COLO668 (cell line): ENCODE data around the gene CUBN.

Experiments used
- DNase-seq: peaks from one replicate; lab custom pipeline; 2025; ENCODE audit not compliant: unreplicated experiment; lab: John Stamatoyannopoulos, UW

The CUBN gene

DNA sequence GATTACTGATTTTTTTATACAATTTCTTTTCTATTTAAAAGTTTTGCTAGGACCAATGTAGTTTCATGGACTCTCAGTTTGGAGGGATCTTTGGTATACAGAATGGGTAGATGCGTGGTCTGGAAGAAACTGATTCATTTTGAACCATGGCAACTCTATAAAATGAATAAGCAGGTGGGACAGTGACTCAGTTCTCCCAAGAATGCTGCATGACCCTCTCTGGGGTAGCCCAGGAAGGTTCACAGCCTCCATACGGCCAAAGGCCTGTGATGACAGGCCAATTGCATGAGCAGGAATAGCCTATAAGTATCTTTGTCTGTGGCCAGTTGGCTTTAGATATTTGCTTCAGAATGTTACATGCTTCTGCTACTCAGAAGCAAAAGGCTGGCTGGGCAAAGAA is 199.1 kb downstream of the CUBN start:
- DNase-seq = no peak

DNA sequence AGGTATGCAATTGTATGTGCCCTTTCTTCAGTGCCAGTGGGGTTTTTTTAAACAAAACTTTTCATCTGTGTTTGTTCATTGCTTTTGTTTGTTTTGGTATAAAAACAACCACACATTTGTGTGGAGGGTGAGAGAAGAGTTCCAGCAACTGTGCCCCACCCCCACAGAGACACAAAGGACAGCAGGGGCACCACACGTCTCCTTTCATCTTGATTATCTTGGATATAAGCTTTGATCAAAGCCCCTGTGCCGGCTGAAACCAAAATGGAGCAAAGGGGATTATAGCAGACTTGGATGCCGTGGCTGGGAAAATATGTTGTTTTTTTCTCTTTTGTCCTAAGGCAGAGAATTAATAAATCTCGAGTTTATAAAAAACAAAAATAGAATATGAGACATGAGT is 200.5 kb downstream of the CUBN start:
- no peak for DNase-seq

DNA sequence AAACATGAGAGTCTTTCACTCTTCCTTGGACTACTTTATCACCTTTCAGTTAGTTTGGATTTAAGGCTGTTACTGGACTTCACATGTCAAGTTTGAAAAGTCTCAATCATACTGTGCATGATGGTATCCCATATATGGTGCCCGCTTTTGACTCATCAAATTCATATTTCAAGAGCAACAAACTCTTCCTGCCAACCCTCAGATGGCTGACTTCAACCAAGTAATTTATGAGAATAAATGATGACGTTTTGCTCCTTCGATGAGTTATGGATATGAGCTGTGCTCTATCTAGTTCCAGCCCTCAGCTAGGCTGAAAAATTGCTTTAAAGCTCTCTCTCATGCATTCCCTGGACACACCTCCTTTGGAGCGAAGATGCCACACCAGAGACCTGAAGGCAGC is 202.1 kb downstream of the CUBN start:
- DNase-seq = no peak

DNA sequence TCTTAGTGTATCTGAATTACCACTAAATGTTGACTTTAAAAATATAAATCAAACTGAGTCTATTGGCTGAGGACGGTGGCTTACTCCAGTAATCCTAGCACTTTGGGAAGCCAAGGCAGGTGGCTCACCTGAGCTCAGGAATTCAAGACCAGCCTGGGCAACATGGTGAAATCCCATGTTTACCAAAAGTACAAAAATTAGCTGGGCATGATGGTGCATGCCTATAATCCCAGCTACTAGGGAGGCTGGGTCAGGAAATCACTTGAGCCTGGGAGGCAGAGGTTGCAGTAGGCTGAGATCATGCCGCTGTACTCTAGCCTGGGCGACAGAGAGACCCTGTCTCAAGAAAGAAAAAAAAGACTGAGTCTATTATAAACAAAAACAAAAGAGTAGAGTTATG is 205.9 kb downstream of the CUBN start:
- no peak for DNase-seq

DNA sequence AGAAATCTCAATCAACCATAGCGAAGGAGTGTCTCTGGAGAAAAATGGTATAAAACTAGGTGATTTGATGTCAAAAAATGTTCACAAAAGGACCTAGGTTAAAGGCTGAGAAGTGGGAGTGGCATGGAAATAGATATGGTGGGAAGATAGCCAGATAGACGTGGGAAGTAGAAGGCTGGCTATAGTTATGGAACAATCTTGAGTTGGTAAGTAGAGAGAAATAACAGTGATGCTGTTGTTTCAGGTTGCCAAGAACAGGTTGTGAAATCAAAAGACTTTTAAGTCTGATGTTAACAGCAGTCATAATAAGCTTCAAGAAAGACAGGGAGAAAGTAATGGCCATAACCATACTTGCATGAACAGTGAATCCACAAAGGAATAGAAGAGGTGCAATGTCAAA is 206.3 kb downstream of the CUBN start:
- no peak for DNase-seq

DNA sequence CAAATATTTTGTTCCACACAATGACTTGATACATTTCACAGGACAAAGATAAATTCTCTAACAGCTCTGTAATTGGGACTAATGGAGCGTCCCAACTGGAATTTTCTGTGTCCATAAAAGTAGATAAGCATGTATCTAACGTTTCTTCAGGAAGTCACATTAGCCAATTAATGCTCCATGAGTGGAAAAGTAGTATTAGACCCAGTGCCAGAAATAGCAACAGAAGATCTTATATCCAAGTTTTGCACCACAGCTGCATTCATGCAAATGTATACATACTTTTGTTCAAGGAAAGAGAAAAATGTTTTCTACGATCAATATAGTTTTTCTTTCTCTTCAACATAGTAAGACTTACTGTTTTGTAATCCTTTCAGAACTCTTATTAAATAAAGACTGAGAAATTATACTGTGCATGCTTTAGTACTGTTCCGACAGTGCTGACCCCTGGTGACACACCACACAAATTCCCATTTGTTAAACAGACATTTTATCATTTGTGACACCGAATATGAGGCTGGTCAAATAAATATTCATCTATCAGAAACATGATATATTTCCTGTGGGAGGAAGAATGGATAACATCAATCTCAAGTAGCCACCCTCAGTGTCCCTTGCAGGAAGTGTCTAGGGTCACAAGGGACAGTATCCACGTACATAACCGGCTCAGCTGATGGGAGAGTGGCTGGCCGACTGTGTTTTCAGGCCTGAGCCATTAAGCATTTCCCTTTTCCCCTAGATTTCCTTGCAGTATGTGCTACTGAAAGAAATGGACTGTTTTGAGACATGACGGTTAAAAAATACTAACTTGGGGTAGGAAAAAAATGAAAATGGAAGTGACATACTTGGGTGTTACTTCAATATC is 210.3 kb downstream of the CUBN start:
- DNase-seq = no peak

DNA sequence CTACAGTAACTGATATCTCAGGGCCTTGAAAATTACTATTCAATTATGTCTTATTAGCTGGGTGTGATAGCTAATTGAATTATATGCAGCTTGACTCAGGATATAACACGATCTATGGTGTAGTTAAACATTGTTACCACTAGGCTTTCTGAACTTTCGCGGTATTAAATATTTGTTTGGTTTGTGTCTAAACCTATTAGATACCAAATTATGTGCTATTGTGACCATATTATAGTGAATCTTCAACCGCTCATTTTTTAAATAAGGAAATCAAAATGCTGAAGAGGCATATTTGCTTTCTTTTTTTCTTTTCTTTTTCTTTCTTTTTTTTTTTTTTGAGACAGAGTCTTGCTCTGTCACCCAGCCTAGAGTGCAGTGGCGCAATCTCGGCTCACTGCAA is 213.1 kb downstream of the CUBN start:
- no peak for DNase-seq

DNA sequence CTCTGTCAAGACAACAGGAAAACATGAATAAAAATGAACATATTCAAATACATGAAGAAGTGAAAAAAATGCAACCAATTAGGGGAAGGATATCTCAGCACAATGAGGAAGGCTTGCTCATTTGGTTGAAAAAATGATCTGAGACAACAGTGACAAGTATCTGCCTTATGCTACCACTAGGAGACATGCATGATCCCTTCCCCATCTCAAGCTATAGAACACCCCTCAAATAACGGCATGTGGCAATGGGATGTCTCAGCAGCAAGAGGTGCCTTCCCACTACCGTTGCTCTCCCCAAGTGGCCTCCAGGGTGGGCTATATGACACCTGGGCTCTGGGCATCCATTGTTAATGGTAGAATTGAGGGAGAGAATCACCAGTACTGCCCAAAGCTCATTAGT is 214.3 kb downstream of the CUBN start:
- DNase-seq = no peak

DNA sequence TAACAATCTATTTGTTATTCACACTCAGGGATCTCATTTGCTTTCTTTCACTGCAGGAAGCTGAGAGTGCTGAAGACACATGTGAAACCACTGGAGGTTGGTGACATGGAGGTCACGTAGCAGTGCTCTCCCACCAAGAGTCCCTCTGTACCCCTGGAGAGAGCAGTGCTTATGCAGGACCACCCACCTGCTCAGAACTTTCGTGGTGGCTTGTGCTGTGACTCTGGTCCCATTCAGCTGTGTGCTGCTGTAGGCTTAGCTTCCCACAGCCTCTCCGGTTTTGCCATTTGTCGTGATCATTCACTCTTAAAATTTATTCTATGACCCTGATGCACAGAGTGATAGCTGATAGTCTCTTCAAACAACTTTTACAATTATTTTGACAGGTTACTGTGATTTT is 216.3 kb downstream of the CUBN start:
- no peak for DNase-seq

DNA sequence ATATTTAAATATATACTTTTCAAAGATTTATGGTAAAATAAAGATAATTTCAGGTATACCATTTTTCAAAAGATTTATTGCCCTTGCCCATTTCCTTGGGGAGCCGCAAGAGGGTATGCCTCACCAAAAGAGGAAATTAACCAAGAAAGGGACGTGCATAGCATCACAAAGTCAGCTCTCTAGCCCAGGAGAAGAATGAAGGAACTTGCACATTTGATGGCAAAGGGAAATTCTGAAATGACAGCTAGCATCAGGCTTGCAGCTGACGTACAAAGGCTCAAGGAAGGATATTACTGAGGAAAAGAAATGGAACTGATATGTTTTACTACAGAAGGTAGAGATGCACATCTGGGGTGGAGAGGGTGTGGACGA is 218.8 kb downstream of the CUBN start:
- DNase-seq = no peak

DNA sequence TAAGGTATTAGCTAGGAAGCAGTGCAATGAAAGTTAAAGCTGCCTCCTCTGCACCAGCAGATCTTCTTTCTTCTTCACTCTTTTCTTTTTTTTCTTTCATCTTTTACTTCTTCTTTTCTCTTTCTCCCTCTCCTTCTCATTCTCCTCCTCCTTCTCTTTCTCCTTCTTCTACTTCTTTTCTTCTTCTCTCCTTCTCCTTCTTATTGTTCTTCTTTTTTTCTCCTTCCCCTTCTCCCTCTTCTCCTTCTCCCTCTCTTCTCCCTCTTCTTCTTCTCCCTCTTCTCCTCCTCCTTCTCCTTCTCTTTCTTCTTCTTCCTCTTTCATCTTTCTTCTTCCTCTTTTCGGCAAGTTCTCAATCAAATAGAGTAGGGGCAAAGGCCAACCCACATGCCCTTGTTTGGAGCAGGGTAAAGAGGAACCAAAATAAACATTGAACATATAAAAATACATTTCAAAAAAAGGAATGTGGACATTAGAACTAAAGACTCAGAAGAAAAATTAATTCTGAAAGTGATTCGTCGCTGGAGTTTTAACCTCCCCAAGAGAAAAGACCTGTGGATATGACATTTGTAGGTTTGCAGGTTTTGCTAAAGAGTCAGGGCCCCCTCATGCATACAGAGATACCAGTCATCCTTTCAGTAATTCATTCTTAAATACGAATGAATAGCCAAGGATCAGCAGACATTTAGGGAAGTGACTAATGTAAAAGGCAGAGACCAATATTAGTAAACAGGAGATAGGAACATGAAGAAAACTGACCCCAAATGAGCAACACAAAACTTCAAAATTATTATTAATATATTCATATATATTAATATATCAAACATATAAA is 219.4 kb downstream of the CUBN start:
- DNase-seq = no peak

DNA sequence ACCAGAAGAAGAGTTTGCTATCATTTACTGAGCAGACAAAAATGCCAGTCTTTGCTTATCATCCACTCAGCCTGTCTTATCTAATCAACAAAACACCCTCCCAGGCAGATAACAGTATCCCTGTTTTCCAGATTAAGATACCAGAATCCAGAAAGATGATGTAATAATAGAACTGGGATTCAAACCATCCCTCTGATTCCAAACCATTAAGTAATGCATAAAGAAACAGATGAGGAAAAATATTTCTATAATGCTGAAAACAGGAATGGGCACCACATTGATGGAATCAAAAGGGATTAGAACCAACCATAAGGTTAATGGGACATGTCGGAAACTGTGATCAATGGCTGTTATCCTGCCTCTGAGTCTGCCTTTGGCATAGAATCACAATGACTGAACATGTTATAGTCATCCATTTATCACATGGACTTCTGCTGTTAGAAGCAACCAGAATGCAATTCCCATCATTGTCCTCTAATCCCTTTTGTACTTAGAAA is 220.3 kb downstream of the CUBN start:
- no peak for DNase-seq

DNA sequence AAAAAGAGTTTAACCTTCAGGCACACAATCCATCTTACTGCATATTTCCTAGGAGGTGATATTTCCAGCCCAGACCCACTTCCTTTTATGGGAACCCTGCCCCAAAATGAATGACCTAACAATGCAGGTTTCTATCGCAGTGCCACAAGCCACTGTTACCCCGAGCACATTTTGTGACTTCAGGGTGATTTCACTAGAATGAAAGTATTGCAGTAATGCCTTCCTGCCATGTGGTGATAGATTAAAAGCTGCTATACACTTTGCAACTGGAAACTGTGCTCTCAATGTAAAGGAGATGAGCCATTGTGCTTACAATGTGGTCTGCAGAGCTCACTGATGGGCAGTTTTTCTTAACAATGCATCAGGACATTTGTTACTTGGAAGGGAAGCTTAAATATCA is 221.9 kb downstream of the CUBN start:
- no peak for DNase-seq

DNA sequence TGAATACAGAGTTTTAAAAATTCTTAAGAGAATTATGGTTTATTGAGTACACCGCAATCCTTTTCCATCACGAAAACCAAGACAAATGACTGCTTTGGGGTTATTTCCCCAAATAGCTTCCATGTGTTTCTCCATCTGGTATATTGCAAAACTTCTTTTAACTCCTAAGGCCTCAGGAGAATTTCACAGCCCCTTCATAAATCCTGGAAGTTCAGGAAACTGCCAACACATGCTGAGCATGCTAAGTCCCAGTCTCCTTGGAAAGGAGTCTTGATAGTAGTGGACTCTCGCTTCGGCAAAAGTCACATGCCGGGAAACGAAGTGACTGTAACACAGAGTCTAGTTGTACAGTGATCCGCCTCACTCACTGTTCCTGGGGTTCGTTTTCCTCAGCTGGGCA is 224.3 kb downstream of the CUBN start:
- no peak for DNase-seq

DNA sequence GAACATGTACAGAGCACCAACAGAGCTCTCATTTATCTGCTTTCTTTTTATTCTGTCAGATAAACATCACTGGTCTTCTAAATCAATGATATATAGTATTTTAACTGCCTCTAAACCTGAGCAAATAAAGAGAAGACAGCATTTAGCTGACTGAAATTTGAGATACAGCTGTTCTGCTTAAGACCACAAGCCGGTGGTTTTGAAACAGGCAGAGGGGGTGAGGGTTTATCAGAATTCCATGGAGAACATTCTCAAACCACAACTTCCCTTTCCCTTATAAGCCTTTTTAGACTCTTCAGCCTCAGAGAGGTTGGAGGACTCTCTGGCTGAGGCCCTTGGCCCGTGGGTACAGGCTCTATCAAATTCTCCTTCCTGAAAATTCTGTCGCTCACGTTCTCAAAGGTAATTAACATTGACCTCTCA is 225.0 kb downstream of the CUBN start:
- DNase-seq = no peak

DNA sequence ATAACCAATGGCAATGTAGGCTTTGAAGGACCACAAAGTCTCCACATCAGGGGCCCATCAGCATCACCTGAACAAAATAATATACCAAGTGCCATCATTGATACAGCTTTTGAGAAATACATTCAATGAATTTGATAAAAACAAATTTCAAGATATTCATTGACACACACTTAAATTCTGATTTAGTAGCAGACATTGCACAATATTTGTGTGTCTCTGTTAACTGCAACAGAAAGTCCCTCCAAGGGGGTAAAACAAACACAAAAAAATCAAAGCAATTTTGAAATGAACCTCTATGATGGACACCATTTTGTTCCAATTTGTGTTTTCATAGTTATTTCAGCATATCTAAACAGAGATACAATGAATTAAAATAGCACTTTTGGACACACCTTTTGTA is 225.6 kb downstream of the CUBN start:
- no peak for DNase-seq

DNA sequence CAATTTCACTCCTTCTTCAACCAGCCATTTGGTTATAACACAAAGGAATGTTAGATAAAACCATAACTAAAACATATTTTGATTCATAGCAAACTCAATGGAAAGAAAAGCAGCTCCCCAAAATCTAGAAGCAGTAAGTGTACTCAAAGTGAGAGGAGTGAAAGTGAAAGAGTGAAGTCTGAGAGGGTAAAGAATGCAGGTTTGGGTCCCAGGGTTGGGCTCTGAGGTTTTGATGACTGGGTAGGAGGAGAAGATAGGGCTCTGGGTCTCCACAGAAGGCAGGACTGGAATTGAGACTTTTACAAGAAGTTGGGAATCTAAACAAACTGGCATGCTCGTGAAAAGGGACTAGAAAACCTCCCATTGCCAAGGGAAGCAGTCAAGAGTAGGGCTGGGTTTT is 227.0 kb downstream of the CUBN start:
- no peak for DNase-seq

DNA sequence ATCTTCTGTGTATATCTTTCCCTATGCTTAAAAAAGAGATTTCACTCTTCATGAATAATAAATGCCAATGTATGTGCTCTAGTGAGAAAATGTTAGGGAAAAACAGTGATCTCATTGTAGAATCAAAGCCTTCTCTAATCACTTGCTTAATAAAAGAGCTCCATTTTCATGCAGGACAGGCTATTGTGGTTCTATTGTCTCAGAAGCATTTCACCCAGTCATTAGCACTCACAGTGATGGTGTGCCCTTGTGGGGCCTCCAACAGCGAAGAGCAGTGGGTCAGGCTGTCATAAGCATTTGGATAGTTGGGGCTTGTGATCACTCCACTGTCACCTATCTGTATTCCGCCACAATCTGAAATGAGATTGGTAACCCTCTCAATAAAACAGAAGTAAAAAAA is 228.5 kb downstream of the CUBN start:
- DNase-seq = no peak

DNA sequence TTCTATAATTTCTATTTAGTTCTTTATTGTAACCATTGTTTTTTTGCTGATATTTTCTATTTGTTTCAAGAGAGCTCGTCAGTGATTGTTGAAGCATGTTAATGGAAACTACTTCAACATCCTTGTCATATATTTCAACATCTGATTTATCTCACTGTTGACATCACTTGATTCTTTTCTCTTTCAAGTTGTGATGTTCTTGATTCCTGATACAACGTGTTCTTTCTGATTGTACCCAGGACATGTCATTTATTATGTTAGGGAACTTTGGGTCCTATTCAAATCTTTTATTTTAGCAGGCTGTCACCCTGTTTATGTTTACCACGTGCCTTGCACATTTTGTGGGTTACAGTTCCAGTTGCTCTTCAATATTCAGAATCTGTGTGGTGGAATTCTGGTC is 232.6 kb downstream of the CUBN start:
- DNase-seq = no peak

DNA sequence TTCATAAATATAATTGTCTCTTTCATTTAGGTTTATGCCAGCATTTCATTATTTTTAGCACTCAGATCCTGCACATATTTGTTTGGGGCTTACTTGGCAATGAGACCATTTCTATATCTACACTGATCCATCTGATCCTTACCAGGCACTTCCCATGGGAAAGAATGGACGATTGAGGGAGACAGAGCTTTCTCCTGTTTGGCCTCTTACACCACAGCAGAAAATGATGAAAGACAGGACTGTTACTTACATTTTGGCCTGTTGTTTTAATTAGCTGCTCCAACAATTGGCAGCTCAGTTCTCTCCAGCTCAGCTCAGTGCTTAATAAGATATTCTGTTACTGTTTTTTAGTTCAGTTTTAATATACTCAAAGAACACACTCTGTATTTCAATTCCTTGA is 234.8 kb downstream of the CUBN start:
- no peak for DNase-seq

DNA sequence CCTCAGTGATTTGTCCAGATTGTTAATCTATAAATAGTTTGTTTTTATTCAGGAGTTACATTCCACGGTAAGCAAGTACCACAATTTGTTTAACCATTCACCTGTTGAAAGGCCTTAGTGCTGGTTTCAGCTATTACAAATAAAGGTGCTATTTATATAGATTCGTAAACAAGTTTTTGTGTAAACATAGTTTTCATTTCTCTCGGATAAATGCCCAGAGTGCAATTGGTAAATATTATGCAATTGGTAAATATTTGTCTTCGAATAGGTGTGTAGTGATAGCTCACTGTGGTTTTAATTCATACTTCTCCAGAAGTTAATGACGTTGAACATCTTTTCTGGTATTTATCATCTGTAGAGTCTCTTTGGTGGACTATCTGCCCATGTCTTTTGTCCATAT is 235.9 kb downstream of the CUBN start:
- DNase-seq = no peak
